WTC11 (cell line): ENCODE results near the gene SLC25A10. TPM values are rescaled to one million over a fixed set of nuclear protein-coding genes. Genes with fewer than 3 reads are reported as not detected.

Experiments used
- ATAC-seq: fragments of 200-7000 bp; cut with Tn5 transposase; 2 replicates; pipeline ENCODE4 v1.10.0; 2021; ENCODE audit warnings: mild to moderate bottlenecking, moderate library complexity
- CTCF ChIA-PET: fragments of 300-600 bp; sonication (Branson Sonifier 250); formaldehyde crosslinking; loops from one replicate; lab custom pipeline; 2021; ENCODE audit warnings: antibody characterized with exemption; lab: Charles Lee
- POLR2A ChIA-PET: fragments of 350-600 bp; sonication (Branson Sonifier 250); formaldehyde crosslinking; loops from one replicate; lab custom pipeline; 2021; ENCODE audit warnings: antibody characterized with exemption; lab: Charles Lee
- DNase-seq: peaks from one replicate; pipeline ENCODE4 v3.0.0; 2021; ENCODE audit warnings: low spot score
- H3K27ac Mint-ChIP-seq: 2 replicates; pipeline ENCODE4 v1.8.0; 2021; ENCODE audit warnings: mixed read lengths
- H3K27me3 Mint-ChIP-seq: 2 replicates; pipeline ENCODE4 v1.8.0; 2021; ENCODE audit warnings: low read depth, mild to moderate bottlenecking, moderate library complexity, mixed read lengths
- H3K36me3 Mint-ChIP-seq: 2 replicates; pipeline ENCODE4 v1.8.0; 2021; ENCODE audit warnings: mixed read lengths
- H3K4me1 Mint-ChIP-seq: 2 replicates; pipeline ENCODE4 v1.8.0; 2022; ENCODE audit warnings: mixed read lengths
- H3K4me3 Mint-ChIP-seq: 2 replicates; pipeline ENCODE4 v1.8.0; 2021; ENCODE audit warnings: mild to moderate bottlenecking, moderate library complexity, mixed read lengths
- H3K9me3 Mint-ChIP-seq: 2 replicates; pipeline ENCODE4 v1.8.0; 2021; ENCODE audit warnings: mixed read lengths
- ATF2 ChIP-seq: sonication (generic); formaldehyde crosslinking; IDR thresholded peaks from 2 replicates; pipeline ENCODE4 v1.8.1; 2022; ENCODE audit warnings: low read depth, missing genetic modification reagents, borderline replicate concordance
- ERG ChIP-seq: fragments of 250-450 bp; sonication (Bioruptor Pico); IDR thresholded peaks from 2 replicates; pipeline ENCODE4 v1.8.0; 2021; ENCODE audit warnings: mild to moderate bottlenecking
- FOXP1 ChIP-seq: sonication (generic); formaldehyde crosslinking; IDR thresholded peaks from 2 replicates; pipeline ENCODE4 v1.8.0; 2022; ENCODE audit warnings: missing genetic modification reagents, mild to moderate bottlenecking, moderate library complexity, borderline replicate concordance
- JAZF1 ChIP-seq: fragments of 250-450 bp; sonication (Bioruptor Pico); IDR thresholded peaks from 2 replicates; pipeline ENCODE4 v1.9.0; 2021; ENCODE audit warnings: moderate library complexity, mild to moderate bottlenecking, inconsistent platforms
- MXD4 ChIP-seq: fragments of 250-450 bp; sonication (Bioruptor Pico); IDR thresholded peaks from 2 replicates; pipeline ENCODE4 v1.8.0; 2021; ENCODE audit warnings: mild to moderate bottlenecking, moderate library complexity, borderline replicate concordance
- NFATC4 ChIP-seq: fragments of 250-450 bp; sonication (Bioruptor Pico); IDR thresholded peaks from 2 replicates; pipeline ENCODE4 v1.9.0; 2021; ENCODE audit warnings: mild to moderate bottlenecking
- OVOL2 ChIP-seq: fragments of 250-450 bp; sonication (Bioruptor Pico); IDR thresholded peaks from 2 replicates; pipeline ENCODE4 v1.9.0; 2021; ENCODE audit warnings: mild to moderate bottlenecking, borderline replicate concordance
- PREB ChIP-seq: sonication (generic); formaldehyde crosslinking; IDR thresholded peaks from 2 replicates; pipeline ENCODE4 v1.8.1; 2022; ENCODE audit warnings: mild to moderate bottlenecking, missing genetic modification reagents, moderate library complexity, borderline replicate concordance
- SOX15 ChIP-seq: fragments of 250-450 bp; sonication (Bioruptor Pico); IDR thresholded peaks from 2 replicates; pipeline ENCODE4 v1.9.0; 2021; ENCODE audit warnings: mild to moderate bottlenecking
- TEAD4 ChIP-seq: sonication (generic); formaldehyde crosslinking; IDR thresholded peaks from 2 replicates; pipeline ENCODE4 v1.8.0; 2022; ENCODE audit warnings: mild to moderate bottlenecking, missing genetic modification reagents
- ZMAT4 ChIP-seq: fragments of 250-450 bp; sonication (Bioruptor Pico); IDR thresholded peaks from 2 replicates; pipeline ENCODE4 v1.9.0; 2021; ENCODE audit warnings: mild to moderate bottlenecking
- ZNF121 ChIP-seq: sonication (generic); formaldehyde crosslinking; IDR thresholded peaks from 2 replicates; pipeline ENCODE4 v1.8.0; 2023; ENCODE audit warnings: missing genetic modification reagents
- ZNF281 ChIP-seq: sonication (generic); formaldehyde crosslinking; IDR thresholded peaks from 2 replicates; pipeline ENCODE4 v1.8.0; 2023; ENCODE audit warnings: mild to moderate bottlenecking, missing genetic modification reagents
- ZNF425 ChIP-seq: fragments of 250-450 bp; sonication (Bioruptor Pico); conservative IDR thresholded peaks from 2 replicates; pipeline ENCODE4 v1.9.0; 2021; ENCODE audit warnings: mild to moderate bottlenecking
- ZNF512 ChIP-seq: sonication (generic); formaldehyde crosslinking; IDR thresholded peaks from 2 replicates; pipeline ENCODE4 v1.8.1; 2022; ENCODE audit warnings: missing genetic modification reagents, borderline replicate concordance
- total RNA-seq: library from RNA; stranded (reverse); gene quantifications from 3 replicates; pipeline ENCODE4 v1.2.3, GENCODE V29; 2021

SLC25A10 gene
- total RNA-seq, 1 experiment from 2014 or later = 38.7 TPM

- CTCF ChIA-PET = interaction anchor here (0.5 to 1.4 kb wide), 7 partner anchors 10 to 194 kb away, joined by 3 to 5 read pairs (median 4); partner anchors contain the start of gene MRPL12
- Mint-ChIP-seq H3K27ac (peak overlapping the region; percentile 83), H3K36me3 (peaks cover 3% of the 10 kb centered on the region; the same call in 1 of the 2 replicates)
- no peak for ATAC-seq
- TF ChIP-seq ZNF512 (CRISPR knock-in tag) = no peak
- TF ChIP-seq ATF2 (CRISPR knock-in tag) = no peak
- no peak for TF ChIP-seq JAZF1 (CRISPR knock-in tag)
- TF ChIP-seq TEAD4 (CRISPR knock-in tag) = no peak
- TF ChIP-seq SOX15 (CRISPR knock-in tag) = no peak
- TF ChIP-seq MXD4 (CRISPR knock-in tag) = no peak
- TF ChIP-seq PREB (CRISPR knock-in tag) = no peak
- TF ChIP-seq ERG (CRISPR knock-in tag) = no peak
- TF ChIP-seq ZNF121 (CRISPR knock-in tag) = no peak
- no peak for TF ChIP-seq OVOL2 (CRISPR knock-in tag)
- no peak for TF ChIP-seq NFATC4 (CRISPR knock-in tag)
- TF ChIP-seq ZNF281 (CRISPR knock-in tag) = no peak
- no peak for TF ChIP-seq FOXP1
- no peak for TF ChIP-seq ZMAT4 (CRISPR knock-in tag)
- TF ChIP-seq ZNF425 (CRISPR knock-in tag) = no peak
- TF ChIP-seq, all 79 proteins: peak for 0
- Mint-ChIP-seq H3K9me3 (no peaks in the 10 kb centered on the region), H3K4me3 (peak overlapping the region; percentile 92), H3K4me1 (peaks cover 24% of the 10 kb centered on the region), H3K27me3 (peaks cover 2% of the 10 kb centered on the region; the same call in 1 of the 2 replicates)
- POLR2A ChIA-PET = interaction anchor here (1.4 kb wide), 1 partner anchor 8 kb away, joined by 3 read pairs; no protein-coding TSS in a partner anchor
- DNase-seq = no peak
Observed at GRCh38 chr17:81713004-81713555, 996 bp downstream of the SLC25A10 start.
